ENCODE measurements around the gene SIGLEC12.

Gene SIGLEC12

GRCh38 chr19:51501594-51502263 lies at the start of gene SIGLEC12:
TSS of gene SIGLEC12 (minus strand) at chr19:51501800. CDS start at chr19:51501733, 67 bp downstream.
- DNase-seq, result no peak

DNA sequence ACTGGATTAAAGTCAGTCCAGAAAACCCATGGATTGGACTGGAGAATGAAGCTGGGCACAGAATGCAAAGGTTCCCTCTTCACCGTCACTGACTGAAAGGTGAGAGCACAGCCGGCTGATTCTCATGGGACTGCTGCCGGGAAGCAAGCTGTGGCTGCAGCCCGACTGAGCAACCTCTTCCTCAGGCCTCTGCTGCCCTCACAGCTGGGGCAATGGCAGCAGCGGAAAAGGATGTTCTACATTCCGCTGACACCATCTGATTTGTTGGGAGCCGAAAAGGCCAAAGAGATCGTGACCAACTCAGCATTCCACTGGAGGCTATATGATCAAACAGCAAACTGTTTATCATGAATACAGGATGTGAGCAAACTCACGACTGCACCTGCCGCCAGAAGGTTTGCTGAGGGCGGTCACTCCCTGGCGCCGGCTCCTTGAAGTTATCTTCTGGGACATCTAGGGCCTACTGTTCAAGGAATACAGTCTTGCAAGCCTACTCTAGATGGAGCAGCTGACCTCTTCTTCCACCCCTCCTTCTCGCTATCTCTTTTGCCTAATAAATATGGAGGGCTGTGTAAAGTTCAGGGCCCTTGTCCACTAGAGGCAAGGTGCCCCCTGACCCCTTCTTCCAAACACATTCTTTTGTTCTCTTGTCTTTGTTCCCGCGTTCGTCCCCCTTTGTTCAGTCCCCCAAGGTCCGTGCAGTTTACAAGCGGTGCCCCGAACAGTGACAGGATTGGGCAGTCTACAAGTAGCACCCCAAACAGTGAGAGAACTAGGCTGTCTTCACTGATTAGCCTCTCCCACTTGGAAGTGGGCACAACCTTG lies 49.5 kb upstream of the SIGLEC12 start:
- DNase-seq, result no peak

DNA sequence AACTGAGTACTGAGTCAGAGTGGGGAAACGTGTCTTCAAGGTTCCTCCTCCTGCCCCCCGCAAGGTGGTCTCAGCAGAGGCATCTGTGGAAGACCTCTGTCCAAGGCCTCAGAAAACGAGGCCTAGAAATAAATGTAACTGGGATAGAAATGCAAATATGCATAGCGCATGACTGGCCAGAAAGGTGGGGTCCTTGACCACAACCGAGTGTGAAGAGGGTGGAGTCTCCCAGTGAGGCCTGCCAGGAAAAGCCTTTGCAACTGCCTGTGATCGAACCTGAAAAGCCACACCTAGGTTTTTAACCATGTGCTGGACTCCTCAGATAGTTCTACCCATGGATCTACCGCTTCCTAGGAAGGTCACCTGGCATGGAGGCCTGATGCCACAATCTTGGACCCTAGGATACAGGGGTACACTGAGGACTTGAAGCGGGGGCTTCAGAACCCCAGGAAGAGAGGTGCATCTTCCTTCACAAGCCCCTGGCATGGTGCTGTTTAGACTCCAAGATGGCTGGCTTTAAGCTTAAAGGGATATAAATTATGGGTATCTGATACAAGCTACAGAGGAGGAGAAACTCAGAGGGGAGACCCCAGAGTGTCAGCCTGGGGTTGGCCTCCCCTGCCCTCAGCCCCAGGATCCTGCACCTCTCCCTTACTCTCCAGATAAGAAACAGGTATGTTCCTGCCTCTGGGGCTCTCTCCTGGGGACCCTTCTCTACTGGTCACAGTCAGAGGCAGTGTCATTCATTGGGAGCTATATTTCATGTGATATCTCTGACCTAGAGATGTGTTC lies 48.1 kb upstream of the SIGLEC12 start:
- no peak for DNase-seq

- DNase-seq, result no peak
These were observed 47.3 kb upstream of the SIGLEC12 start for GRCh38 chr19:51548891-51549305.

DNA sequence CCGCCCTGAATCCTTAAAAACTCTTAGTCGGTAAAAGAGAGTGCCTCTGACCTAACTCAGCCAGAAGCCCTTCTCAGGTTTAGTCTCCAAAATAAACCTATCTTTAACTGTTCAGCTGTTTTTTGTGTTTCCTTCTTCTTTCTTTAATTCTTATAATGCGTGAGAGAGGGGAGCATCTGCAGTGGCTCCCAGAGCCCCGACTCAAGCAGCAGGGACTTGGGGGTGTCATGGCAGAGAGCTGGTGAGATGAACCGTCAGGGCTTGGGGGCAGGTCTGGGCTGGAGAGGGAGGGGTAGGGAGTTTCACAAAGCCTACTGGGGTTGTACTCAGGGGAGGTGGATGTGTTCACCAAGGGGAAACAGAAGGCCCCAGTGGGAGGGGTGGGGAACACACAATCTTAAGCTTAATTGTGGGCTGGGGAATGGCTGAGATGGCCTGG lies 46.6 kb upstream of the SIGLEC12 start:
- no peak for DNase-seq

- DNase-seq, result no peak
These were observed 46.0 kb upstream of the SIGLEC12 start for GRCh38 chr19:51547397-51548212.

DNA sequence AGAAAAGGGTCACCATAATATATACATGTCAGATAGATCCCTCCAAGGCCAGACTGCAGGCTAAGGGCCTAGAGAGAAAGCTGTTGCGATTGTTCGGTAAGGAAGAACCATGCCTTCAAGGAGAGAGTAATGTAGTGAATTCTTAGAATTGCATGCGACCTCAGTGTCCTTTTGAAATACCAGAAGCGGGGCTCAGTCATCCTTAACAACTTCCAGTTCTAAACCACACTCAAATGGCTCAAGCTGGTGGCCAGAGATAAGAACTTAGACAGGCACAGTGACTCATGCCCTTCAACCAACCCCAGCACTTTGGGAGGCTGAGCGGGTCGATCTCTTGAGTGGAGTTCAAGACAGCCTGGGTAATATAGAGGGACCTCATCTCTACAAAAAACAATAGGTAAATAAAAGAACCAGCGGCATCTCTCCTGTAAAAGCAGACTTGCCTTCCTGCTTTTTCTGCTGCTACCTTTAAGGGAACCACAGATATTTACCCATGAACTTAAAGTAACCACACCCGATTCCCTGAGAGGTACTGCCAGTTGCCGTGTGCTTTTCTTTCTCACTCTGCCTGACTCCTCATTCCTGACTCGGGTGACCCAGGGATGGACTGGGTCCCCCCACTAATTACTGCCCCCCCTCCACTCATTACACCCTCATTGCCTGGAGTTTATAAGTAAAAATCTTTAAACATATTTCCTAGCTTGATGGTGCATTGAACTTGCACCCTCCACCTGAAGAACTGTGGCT lies 45.2 kb upstream of the SIGLEC12 start:
- DNase-seq, result no peak

GRCh38 chr19:51546107-51546649 lies 44.6 kb upstream of the SIGLEC12 start:
- DNase-seq, result no peak

- DNase-seq, result no peak
These were observed 42.4 kb upstream of the SIGLEC12 start for GRCh38 chr19:51544038-51544437.

DNA sequence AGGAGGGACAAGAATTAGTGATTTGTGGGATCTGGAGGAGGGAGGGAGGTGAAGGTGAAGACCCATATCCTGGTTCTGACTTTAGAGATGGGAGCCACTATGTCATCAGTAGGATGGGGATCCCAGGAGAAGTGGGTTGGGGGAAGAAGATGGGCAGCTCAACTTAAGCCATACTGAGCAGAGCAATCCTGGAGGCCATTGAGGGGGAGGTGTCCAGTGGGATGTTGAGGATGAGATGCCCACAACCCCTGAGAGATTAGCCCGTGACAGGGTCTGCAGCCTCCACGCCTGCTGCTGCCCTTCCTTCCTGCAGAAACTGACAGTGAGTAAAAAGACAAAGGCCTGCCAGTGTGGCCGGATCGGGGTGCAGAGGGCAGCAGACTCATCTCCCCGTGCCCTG lies 41.1 kb upstream of the SIGLEC12 start:
- DNase-seq, result no peak

DNA sequence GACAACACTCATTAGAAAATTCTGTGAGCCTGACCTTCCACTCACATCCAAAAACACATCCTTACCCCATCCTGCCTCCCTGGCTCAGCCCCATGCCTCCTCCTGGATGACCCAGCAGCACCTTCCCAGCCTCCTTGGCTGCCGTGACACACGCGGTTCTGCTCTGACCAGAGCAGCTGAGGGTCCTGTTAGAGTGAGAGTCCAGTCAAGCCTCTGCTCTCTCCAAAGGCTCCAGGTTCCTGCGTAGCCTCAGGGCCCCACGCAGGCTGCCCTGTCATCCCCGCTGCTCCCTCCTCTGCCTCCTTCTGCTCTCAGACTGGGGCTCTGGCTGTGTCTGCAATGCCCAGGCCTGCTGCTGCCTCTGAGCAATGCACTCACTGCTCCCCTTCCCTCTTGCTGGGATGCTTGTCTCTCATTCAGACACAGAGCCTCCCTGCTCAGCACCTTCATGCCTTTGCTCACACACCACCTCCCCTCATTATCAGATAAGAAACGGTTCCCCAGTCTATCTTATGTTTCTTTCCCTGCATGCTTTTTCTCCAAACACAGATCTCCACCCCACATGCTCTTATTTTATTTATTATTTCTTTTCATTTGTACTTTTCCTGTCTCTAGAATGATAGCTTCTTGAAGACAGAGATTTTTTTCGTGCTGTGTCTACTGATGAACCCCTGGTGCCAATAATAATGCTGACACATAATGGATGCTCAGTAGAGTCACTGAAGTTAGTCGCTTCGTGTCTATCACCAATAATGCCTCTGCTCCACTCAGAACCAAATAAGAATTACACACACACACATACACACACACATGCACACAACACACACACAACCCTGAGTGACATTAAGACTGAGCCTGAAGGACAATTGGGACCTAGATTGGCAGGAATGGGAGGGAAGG lies 40.1 kb upstream of the SIGLEC12 start:
- no peak for DNase-seq

- DNase-seq, result no peak
These were observed 38.3 kb upstream of the SIGLEC12 start for GRCh38 chr19:51539821-51540366.

DNA sequence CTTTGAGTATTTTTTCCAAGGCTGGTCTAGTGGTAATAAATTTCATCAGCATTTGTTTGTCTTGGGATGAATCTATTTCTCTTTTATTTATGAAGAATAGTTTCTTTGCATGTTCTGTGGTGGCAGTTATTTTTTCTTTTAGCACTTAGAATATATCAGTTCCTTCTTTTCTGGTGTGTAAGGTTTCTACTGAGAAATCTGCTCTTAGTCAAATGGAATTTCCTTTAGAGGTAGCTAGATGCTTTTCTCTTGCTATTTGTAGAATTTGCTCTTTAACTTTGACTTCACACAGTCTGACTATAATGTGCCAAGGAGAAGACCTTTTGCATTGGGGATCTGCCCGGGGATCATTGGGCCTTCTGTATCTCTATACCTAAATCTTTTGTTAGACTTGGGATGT lies 33.9 kb upstream of the SIGLEC12 start:
- DNase-seq, result no peak

GRCh38 chr19:51531349-51532315 lies 30.0 kb upstream of the SIGLEC12 start, which contains the start of gene SIGLEC6:
TSS of gene SIGLEC6 (minus strand) at chr19:51531670. CDS start at chr19:51531648, 22 bp downstream.
- DNase-seq, result no peak

DNA sequence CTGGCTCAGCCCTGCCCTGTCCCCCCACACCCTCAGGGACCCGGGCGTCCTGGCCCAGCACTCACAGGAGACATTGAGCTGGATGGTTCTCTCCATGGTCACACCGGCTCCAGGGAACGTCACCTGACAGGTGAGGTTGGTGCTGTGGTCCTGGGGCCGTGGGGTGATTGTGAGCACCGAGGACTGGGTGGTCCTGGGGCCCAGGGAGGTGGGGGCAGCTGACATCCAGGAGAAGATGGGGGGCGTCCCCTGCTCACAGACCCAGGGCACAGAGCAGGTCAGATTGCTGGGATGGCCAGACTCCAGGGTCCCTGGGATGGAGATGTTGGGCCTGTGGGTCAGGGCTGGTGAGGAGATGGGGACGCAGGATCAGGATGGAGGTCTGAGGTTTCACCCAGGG lies 29.0 kb upstream of the SIGLEC12 start:
- no peak for DNase-seq

DNA sequence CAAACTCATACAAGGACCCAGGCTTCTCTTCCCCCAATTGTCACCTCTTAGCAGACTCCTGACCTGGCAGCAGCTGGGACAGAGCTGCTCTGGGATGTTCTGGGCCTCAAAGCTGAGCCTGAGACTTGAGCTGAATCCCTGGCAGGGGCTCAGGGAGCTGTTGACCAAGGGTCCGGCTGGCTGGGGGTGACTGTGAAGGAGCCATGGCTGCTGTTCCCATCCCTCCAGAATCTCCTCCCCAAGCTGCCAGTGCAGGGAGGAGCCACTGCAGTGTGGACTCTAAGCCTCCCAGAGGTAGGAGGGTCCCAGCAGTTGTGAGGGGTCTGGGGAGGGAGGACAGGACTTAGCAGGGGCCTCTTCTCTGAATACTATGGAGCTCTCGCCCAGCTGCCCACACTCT lies 27.7 kb upstream of the SIGLEC12 start:
- no peak for DNase-seq

DNA sequence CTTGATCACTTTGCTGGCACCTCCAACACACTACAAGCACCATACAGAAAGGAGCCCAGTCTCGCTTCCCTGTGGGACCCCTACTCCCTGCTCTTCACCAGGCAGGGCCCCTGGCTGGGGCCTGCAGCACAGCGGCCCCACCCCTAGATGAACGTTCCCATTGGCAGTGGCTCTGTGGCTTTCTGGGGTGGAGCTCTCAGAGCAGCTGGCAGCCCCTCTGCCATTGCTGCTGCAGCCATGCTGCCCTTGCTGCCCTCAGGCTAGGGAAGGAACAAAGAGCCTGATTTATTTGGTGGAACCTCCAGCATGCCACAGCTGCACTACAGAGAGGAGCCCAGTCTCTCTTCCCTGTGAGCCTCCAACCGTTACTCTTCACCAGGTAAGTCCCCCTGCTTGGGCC lies 24.1 kb upstream of the SIGLEC12 start:
- no peak for DNase-seq

DNA sequence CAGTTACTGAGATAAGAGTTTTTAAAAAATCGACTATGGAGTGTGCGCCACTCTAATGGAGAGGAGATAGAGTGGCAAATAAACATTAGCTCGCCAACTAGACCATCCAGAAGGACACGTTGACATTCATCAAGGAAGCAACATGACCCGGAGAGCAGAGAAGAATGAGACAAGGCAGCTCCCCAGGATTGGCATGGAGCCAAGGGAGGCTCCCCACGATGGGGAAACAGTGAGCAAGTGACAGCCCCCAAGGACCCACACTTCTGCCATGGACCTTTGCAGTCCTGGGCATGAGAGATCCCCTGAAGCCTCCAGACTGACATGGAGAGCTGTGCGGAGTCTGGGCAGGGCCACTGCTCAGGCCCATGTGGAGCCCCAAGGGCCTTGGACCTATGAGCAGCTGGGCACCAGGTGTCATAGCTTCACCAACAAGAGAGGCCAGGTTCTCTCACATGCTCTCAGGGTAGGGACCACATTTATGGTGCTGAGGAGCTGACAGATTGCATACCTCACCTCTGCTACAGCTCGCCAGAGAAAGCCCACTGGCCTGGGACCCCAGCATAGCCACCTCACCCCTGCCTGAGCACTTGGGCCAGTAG lies 23.2 kb upstream of the SIGLEC12 start:
- no peak for DNase-seq

Measured in activated CD4-positive, alpha-beta T cell treated with anti-CD3 and anti-CD28 coated beads for 1 hour (primary cell).